Measurements from ENCODE around the gene NFIA. TPM values are rescaled to one million over a fixed set of nuclear protein-coding genes. Genes with fewer than 3 reads are reported as not detected.

NFIA gene
- total and polyA plus RNA-seq, 9 of the 15 experiments (the other 6 are each of a cell fraction or from before 2014, with no cell fraction given) = 5.3 to 24.9 (median 9.8) TPM

GRCh38 chr1:61117283-61117682 lies 34.9 kb downstream of the NFIA start:
- Histone ChIP-seq H3K4me3 (no peak overlapping the region), H3K4me2 (ENCODE audit: insufficient read depth, low read length) (no peak overlapping the region), H3K9me3 (replicated peaks; ENCODE audit: control insufficient read depth, insufficient read depth, low read depth, low read length) (no peaks in the 10 kb centered on the region), H4K20me1 (replicated peaks; ENCODE audit: control insufficient read depth, insufficient read depth, low read length) (no peaks in the 10 kb centered on the region), H3K9me1 (ENCODE audit: control insufficient read depth, insufficient read depth, low read length) (no peaks in the 10 kb centered on the region), H3K9ac (ENCODE audit: insufficient read depth in 1 of 2, low read depth in 2 of 2, low read length in 2 of 2) (no peak overlapping the region), H2AFZ (ENCODE audit: low read depth, low read length) (no peak overlapping the region), H3K4me1 (replicated peaks in 1 of 2; ENCODE audit: control insufficient read depth in 2 of 2, insufficient read depth in 2 of 2, low read length in 2 of 2) (peaks cover 10 to 37% of the 10 kb centered on the region in 2 experiments), H3K79me2 (ENCODE audit: control insufficient read depth, insufficient read depth, low read length) (peaks cover 97% of the 10 kb centered on the region), H3K36me3 (ENCODE audit: control insufficient read depth, insufficient read depth, low read length) (peaks cover 2% of the 10 kb centered on the region; the same call in 2 of the 3 replicates), H3K27me3 (ENCODE audit: control insufficient read depth in 2 of 2, insufficient read depth in 2 of 2, low read length in 2 of 2) (no peaks in the 10 kb centered on the region), H3K27ac (ENCODE audit: extremely low read depth, low read depth, low read length) (no peak overlapping the region; the same call in 2 of the 3 replicates)
- in situ Hi-C loops (cut with MboI) = no loop called here
- ATAC-seq (no peak), FAIRE-seq (no peak), DNase-seq (ENCODE audit: extremely low read depth in 1 of 4, low spot score in 3 of 4) (no peak)
- no peak for TF ChIP-seq HMBOX1 (IDR thresholded peaks at IDR 0.05)
- peak; percentile 76 for TF ChIP-seq ZNF316 (IDR thresholded peaks at IDR 0.05)
- peak; percentile 52 for TF ChIP-seq C11orf30 (IDR thresholded peaks at IDR 0.05; ENCODE audit: low read depth)
- ChIA-PET POLR2A (interaction anchor here (0.6 kb wide), 1 partner anchor 117 kb away, joined by 3 read pairs; no protein-coding TSS in a partner anchor), CTCF (ENCODE audit: low intra/inter-chr PET ratio) (no interaction called here)
- no TSS peak for BruUV-seq (replicated peaks)
- intact Hi-C loops (cut with micrococcal nuclease) = no loop called here
- WGBS (ENCODE audit: insufficient coverage, low coverage, missing lambda C conversion rate) = 98% methylated on average over 2 of the region's 2 CpGs

- H3K79me2 ChIP-seq (ENCODE audit: control insufficient read depth, insufficient read depth, low read length) = peaks cover 98% of the 10 kb centered on the region
- no peak for TF ChIP-seq RUNX1 (IDR thresholded peaks at IDR 0.05; ENCODE audit: low read depth)
- TF ChIP-seq ZNF134 (CRISPR knock-in tag; conservative IDR thresholded peaks at IDR 0.05) = no peak
- no peak for TF ChIP-seq IFI16 (CRISPR knock-in tag; IDR thresholded peaks at IDR 0.05)
- TF ChIP-seq NELFE (IDR thresholded peaks at IDR 0.05; ENCODE audit: insufficient read depth, insufficient read length) = no peak
- TF ChIP-seq ATF6 (CRISPR knock-in tag; IDR thresholded peaks at IDR 0.05) = no peak
- TF ChIP-seq ARID3A (IDR thresholded peaks at IDR 0.05; ENCODE audit: borderline replicate concordance, low read depth, low read length) = no peak
- TF ChIP-seq ARNT (IDR thresholded peaks at IDR 0.05) = no peak
- no peak for TF ChIP-seq HDGF (IDR thresholded peaks at IDR 0.05)
- TF ChIP-seq U2AF2 (optimal IDR thresholded peaks at IDR 0.05; ENCODE audit: low read depth, low read length) = no peak
- no peak for TF ChIP-seq FOXP1 (CRISPR knock-in tag; IDR thresholded peaks at IDR 0.05)
Measured at GRCh38 chr1:61119085-61119484, 36.7 kb downstream of the NFIA start.

More at GRCh38 chr1:61119085-61119484, 36.7 kb downstream of the NFIA start:
- intact Hi-C loops (cut with micrococcal nuclease) (no loop called here), in situ Hi-C loops (cut with MboI) (no loop called here)
- H3K9me1 ChIP-seq (ENCODE audit: control insufficient read depth, insufficient read depth, low read length) = no peaks in the 10 kb centered on the region
- CTCF ChIA-PET (ENCODE audit: low intra/inter-chr PET ratio) = no interaction called here
- no peak overlapping the region for H3K4me3 ChIP-seq
- H3K4me2 ChIP-seq (ENCODE audit: insufficient read depth, low read length) = no peak overlapping the region
- no peaks in the 10 kb centered on the region; the same call in 2 of the 3 replicates for H3K36me3 ChIP-seq (ENCODE audit: control insufficient read depth, insufficient read depth, low read length)
- H3K27ac ChIP-seq (ENCODE audit: extremely low read depth, low read depth, low read length) = no peak overlapping the region; the same call in 2 of the 3 replicates
- H3K9ac ChIP-seq (ENCODE audit: insufficient read depth in 1 of 2, low read depth in 2 of 2, low read length in 2 of 2) = no peak overlapping the region; a peak in 1 of 4 replicates
- no peak overlapping the region for H2AFZ ChIP-seq (ENCODE audit: low read depth, low read length)
- no peaks in the 10 kb centered on the region for H3K9me3 ChIP-seq (replicated peaks; ENCODE audit: control insufficient read depth, insufficient read depth, low read depth, low read length)
- POLR2A ChIA-PET = interaction anchor here (0.6 to 2.8 kb wide), 8 partner anchors 8 to 140 kb away, joined by 3 to 16 read pairs (median 6); no protein-coding TSS in a partner anchor
- H4K20me1 ChIP-seq (replicated peaks; ENCODE audit: control insufficient read depth, insufficient read depth, low read length) = no peaks in the 10 kb centered on the region
- no peak for DNase-seq (ENCODE audit: extremely low read depth in 1 of 4, low spot score in 3 of 4)
- ATAC-seq = no peak
- BruUV-seq (replicated peaks) = no TSS peak
- FAIRE-seq = no peak
- WGBS (ENCODE audit: insufficient coverage, low coverage, missing lambda C conversion rate) = 53% methylated on average over 3 of the region's 3 CpGs
- H3K4me1 ChIP-seq (replicated peaks in 1 of 2; ENCODE audit: control insufficient read depth in 2 of 2, insufficient read depth in 2 of 2, low read length in 2 of 2) = peaks cover 10 to 42% of the 10 kb centered on the region in 2 experiments
- H3K27me3 ChIP-seq (ENCODE audit: control insufficient read depth in 2 of 2, insufficient read depth in 2 of 2, low read length in 2 of 2) = no peaks in the 10 kb centered on the region
